Vagina (tissue), 2 donors: Measurements from ENCODE around the gene TTLL5. TPM values are rescaled to one million over a fixed set of nuclear protein-coding genes. Genes with fewer than 3 reads are reported as not detected.
A peak's percentile ranks its signal among the peaks of the same experiment; 100 is the strongest.

Experiments
- DNase-seq, 2 donors: peaks; one replicate each; pipeline ENCODE4 v3.0.0-alpha.2; 2017; ENCODE audit errors: extremely low spot score in 2 of 2
- H3K27ac ChIP-seq: fragments of 200-600 bp; sonication (generic); one replicate; pipeline ENCODE4 v1.5.1; 2019
- H3K27me3 ChIP-seq: fragments of 200-600 bp; sonication (generic); one replicate; pipeline ENCODE4 v1.5.1; 2019
- H3K36me3 ChIP-seq, 2 donors: fragments of 200-600 bp; sonication (generic); one replicate each; pipeline ENCODE4 v1.5.1; 2017 to 2019
- H3K4me1 ChIP-seq: fragments of 200-600 bp; sonication (generic); one replicate; pipeline ENCODE4 v1.5.1; 2019
- H3K4me3 ChIP-seq, 2 donors: fragments of 200-600 bp; sonication (generic); 1 replicate in 1 of 2; 2 replicates in 1 of 2; pipeline ENCODE4 v1.5.1; 2016 to 2019
- H3K9me3 ChIP-seq: fragments of 200-600 bp; sonication (generic); one replicate; pipeline ENCODE4 v1.5.1; 2019
- POLR2A ChIP-seq, 2 donors: fragments of 450-650 bp; IDR thresholded peaks; one replicate each; pipeline ENCODE4 v1.6.1; 2017; ENCODE audit warnings: antibody characterized with exemption in 2 of 2, mild to moderate bottlenecking in 2 of 2, moderate library complexity in 2 of 2
- POLR2AphosphoS5 ChIP-seq, 2 donors: sonication (generic); formaldehyde crosslinking; IDR thresholded peaks; one replicate each; pipeline ENCODE4 v1.9.0; 2017; ENCODE audit warnings: antibody characterized with exemption in 2 of 2, mild to moderate bottlenecking in 2 of 2, low read depth in 1 of 2; ENCODE audit not compliant: insufficient read depth in 1 of 2
- intact Hi-C: fragments of 100-400 bp; cut with DNase I; formaldehyde crosslinking; loops from one replicate; pipeline ENCODE4 v1.15.1; 2023
- total RNA-seq: library from RNA; depleted of rRNA; stranded (reverse); fragments of >200 nt; gene quantifications from one replicate; pipeline ENCODE4 v1.2.3, GENCODE V29; 2016
- TF ChIP-seq, protein P1 (sequence below), 3 experiments: fragments of 450-650 bp in 2 of 3; fragments of 200-600 bp in 1 of 3; sonication (generic) in 1 of 3; IDR thresholded peaks; one replicate each; pipeline ENCODE4 v1.5.1; 2017 to 2019; ENCODE audit warnings: antibody characterized with exemption in 3 of 3, mild to moderate bottlenecking in 2 of 3, moderate library complexity in 2 of 3

Gene TTLL5
- total RNA-seq, 1 donor from 2014 or later: 43.0 TPM

- Histone ChIP-seq H3K36me3 (no peaks in the 10 kb centered on the region), H3K27ac (no peak overlapping the region), H3K27me3 (no peaks in the 10 kb centered on the region), H3K9me3 (no peaks in the 10 kb centered on the region), H3K4me1 (no peaks in the 10 kb centered on the region), H3K4me3 (no peak overlapping the region)
- intact Hi-C loops: no loop called here
- TF ChIP-seq POLR2A (IDR thresholded peaks at IDR 0.05) (no peak), POLR2AphosphoS5 (IDR thresholded peaks at IDR 0.05; ENCODE audit: insufficient read depth in 1 of 2, low read depth in 1 of 2) (no peak)
- TF ChIP-seq, protein P1, sequence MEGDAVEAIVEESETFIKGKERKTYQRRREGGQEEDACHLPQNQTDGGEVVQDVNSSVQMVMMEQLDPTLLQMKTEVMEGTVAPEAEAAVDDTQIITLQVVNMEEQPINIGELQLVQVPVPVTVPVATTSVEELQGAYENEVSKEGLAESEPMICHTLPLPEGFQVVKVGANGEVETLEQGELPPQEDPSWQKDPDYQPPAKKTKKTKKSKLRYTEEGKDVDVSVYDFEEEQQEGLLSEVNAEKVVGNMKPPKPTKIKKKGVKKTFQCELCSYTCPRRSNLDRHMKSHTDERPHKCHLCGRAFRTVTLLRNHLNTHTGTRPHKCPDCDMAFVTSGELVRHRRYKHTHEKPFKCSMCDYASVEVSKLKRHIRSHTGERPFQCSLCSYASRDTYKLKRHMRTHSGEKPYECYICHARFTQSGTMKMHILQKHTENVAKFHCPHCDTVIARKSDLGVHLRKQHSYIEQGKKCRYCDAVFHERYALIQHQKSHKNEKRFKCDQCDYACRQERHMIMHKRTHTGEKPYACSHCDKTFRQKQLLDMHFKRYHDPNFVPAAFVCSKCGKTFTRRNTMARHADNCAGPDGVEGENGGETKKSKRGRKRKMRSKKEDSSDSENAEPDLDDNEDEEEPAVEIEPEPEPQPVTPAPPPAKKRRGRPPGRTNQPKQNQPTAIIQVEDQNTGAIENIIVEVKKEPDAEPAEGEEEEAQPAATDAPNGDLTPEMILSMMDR (IDR thresholded peaks at IDR 0.05): no peak
- no peak for DNase-seq
Observed at GRCh38 chr14:75628816-75629215, 32.2 kb upstream of the TTLL5 start.

DNA sequence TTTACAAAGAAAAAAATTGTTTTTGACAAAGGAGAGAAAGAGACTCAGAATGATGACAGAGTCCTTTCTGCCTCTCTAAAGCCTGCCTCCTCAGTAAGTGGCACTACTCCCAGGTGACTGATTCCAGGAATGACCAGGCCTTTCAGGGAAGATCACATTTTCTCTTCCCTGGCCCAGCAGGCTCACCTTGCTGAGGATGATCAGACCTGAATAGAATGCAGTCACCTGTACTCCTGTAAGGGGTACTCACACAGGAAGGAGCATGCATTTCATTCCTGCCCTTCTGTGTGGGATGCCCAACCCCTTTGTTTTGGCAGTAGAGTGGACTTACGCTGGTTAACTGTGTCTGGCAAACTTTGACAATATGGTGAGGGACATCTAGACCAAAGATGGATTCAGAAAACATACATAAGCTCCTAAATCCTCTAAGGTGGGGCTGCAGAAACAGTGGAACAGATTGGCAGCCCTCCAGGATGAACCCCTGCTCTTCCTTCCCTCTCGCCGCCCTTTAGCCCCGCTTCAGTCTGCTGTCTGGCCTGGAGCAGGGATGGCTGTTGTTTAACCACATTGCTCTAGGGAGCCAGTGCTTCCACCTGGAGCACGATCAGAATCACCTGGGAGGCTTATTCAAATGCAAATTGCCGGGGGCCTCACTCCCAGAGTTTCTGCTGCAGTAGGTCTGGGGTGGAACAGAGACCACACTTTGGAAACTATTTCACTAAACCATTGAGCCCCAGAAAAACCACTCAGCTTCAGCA, 30.2 kb upstream of the TTLL5 start:
- no peaks in the 10 kb centered on the region for H3K36me3 ChIP-seq
- H3K4me1 ChIP-seq: no peaks in the 10 kb centered on the region
- intact Hi-C loops: no loop called here
- TF ChIP-seq, protein P1 (IDR thresholded peaks at IDR 0.05): no peak
- no peak for TF ChIP-seq POLR2AphosphoS5 (IDR thresholded peaks at IDR 0.05; ENCODE audit: insufficient read depth in 1 of 2, low read depth in 1 of 2)
- TF ChIP-seq POLR2A (IDR thresholded peaks at IDR 0.05): no peak
- H3K27ac ChIP-seq: no peak overlapping the region
- DNase-seq: no peak
- no peaks in the 10 kb centered on the region for H3K27me3 ChIP-seq
- H3K9me3 ChIP-seq: no peaks in the 10 kb centered on the region
- no peak overlapping the region for H3K4me3 ChIP-seq

GRCh38 chr14:75631453-75631831, 29.6 kb upstream of the TTLL5 start:
- intact Hi-C loops: no loop called here
- Histone ChIP-seq H3K27ac (no peak overlapping the region), H3K36me3 (no peaks in the 10 kb centered on the region), H3K9me3 (no peaks in the 10 kb centered on the region), H3K4me1 (no peaks in the 10 kb centered on the region), H3K27me3 (no peaks in the 10 kb centered on the region), H3K4me3 (no peak overlapping the region)
- DNase-seq: no peak
- TF ChIP-seq POLR2AphosphoS5 (IDR thresholded peaks at IDR 0.05; ENCODE audit: insufficient read depth in 1 of 2, low read depth in 1 of 2): no peak
- TF ChIP-seq, protein P1 (IDR thresholded peaks at IDR 0.05): no peak
- no peak for TF ChIP-seq POLR2A (IDR thresholded peaks at IDR 0.05)

DNA sequence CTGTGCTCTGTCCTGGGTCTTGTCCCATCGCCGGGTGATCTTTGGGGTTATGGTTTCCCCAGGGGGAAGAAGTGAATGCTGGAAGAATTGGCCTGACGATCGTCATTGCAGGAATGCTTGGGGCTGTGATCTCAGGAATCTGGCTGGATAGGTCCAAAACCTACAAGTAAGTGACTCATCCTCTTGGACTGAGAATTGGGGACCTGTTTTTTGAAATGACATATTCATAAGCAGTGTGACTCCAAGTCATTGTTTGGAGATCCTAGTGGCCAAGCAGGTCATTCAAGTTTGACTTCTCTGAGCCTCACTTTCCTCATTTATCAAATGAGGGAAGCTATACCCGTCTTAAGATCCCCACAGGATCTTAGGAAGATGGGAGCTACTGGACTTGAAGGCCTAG, 26.2 kb upstream of the TTLL5 start:
- DNase-seq: no peak
- no peaks in the 10 kb centered on the region for H3K4me1 ChIP-seq
- no peak overlapping the region for H3K4me3 ChIP-seq
- no peak overlapping the region for H3K27ac ChIP-seq
- no peaks in the 10 kb centered on the region for H3K36me3 ChIP-seq
- H3K27me3 ChIP-seq: no peaks in the 10 kb centered on the region
- TF ChIP-seq POLR2AphosphoS5 (IDR thresholded peaks at IDR 0.05; ENCODE audit: insufficient read depth in 1 of 2, low read depth in 1 of 2) (peak in 1 of 2 donors; percentile 50), POLR2A (IDR thresholded peaks at IDR 0.05) (no peak)
- no peaks in the 10 kb centered on the region for H3K9me3 ChIP-seq
- intact Hi-C loops: no loop called here

- Histone ChIP-seq H3K4me1 (no peaks in the 10 kb centered on the region), H3K27me3 (no peaks in the 10 kb centered on the region), H3K27ac (no peak overlapping the region), H3K4me3 (no peak overlapping the region), H3K36me3 (no peaks in the 10 kb centered on the region), H3K9me3 (no peaks in the 10 kb centered on the region)
- intact Hi-C loops: no loop called here
- TF ChIP-seq, protein P1 (IDR thresholded peaks at IDR 0.05): no peak
- TF ChIP-seq POLR2A (IDR thresholded peaks at IDR 0.05): no peak
- DNase-seq: no peak
Observed at GRCh38 chr14:75636100-75636692, 24.9 kb upstream of the TTLL5 start.
